HG03095 (cell line): ENCODE data around the gene GPR68.

Experiments
- ATAC-seq: cut with Tn5 transposase; IDR thresholded peaks from one replicate; pipeline ENCODE4 v1.9.1; 2021; ENCODE audit warnings: moderate library complexity; ENCODE audit not compliant: unreplicated experiment

GPR68 gene

GRCh38 chr14:91244501-91244901 lies at the start of gene GPR68:
Gene GPR68, minus strand, starts transcription at chr14:91244704. Its CDS starts 9,654 bp downstream, at chr14:91235050.
- no peak for ATAC-seq

- ATAC-seq, result no peak
Observed at GRCh38 chr14:91294153-91294552, 49.6 kb upstream of the GPR68 start.

GRCh38 chr14:91293281-91293680 lies 48.8 kb upstream of the GPR68 start:
- no peak for ATAC-seq

GRCh38 chr14:91292491-91292890 lies 48.0 kb upstream of the GPR68 start:
- no peak for ATAC-seq

GRCh38 chr14:91291786-91292405 lies 47.4 kb upstream of the GPR68 start:
- no peak for ATAC-seq

- no peak for ATAC-seq
Observed at GRCh38 chr14:91290986-91291385, 46.5 kb upstream of the GPR68 start.

- no peak for ATAC-seq
Observed at GRCh38 chr14:91289464-91289863, 45.0 kb upstream of the GPR68 start.

GRCh38 chr14:91288876-91289275 lies 44.4 kb upstream of the GPR68 start:
- no peak for ATAC-seq

GRCh38 chr14:91286530-91286937 lies 42.0 kb upstream of the GPR68 start:
- no peak for ATAC-seq

GRCh38 chr14:91284791-91285548 lies 40.5 kb upstream of the GPR68 start:
- ATAC-seq, result no peak

- ATAC-seq, result no peak
Observed at GRCh38 chr14:91284146-91284790, 39.8 kb upstream of the GPR68 start.

- no peak for ATAC-seq
Observed at GRCh38 chr14:91283666-91284065, 39.2 kb upstream of the GPR68 start.

GRCh38 chr14:91282954-91283645 lies 38.6 kb upstream of the GPR68 start:
- ATAC-seq, result no peak

- no peak for ATAC-seq
Observed at GRCh38 chr14:91281346-91281745, 36.8 kb upstream of the GPR68 start.

GRCh38 chr14:91280129-91280528 lies 35.6 kb upstream of the GPR68 start:
- no peak for ATAC-seq

GRCh38 chr14:91279354-91279753 lies 34.9 kb upstream of the GPR68 start:
- ATAC-seq, result no peak

GRCh38 chr14:91278383-91278715 lies 33.8 kb upstream of the GPR68 start:
- ATAC-seq, result no peak

GRCh38 chr14:91277546-91278382 lies 33.3 kb upstream of the GPR68 start:
- ATAC-seq, result no peak

GRCh38 chr14:91274796-91275195 lies 30.3 kb upstream of the GPR68 start:
- no peak for ATAC-seq

- no peak for ATAC-seq
Observed at GRCh38 chr14:91273885-91274273, 29.4 kb upstream of the GPR68 start.
